Stomach (tissue), 4 donors: ENCODE measurements around the gene OR1C1.

ENCODE experiments used
- EP300 ChIP-seq: sonication (generic); formaldehyde crosslinking; IDR thresholded peaks from one replicate; pipeline ENCODE4 v1.6.1; 2017; ENCODE audit warnings: antibody characterized with exemption
- POLR2A ChIP-seq, 4 donors: fragments of 450-650 bp; IDR thresholded peaks; one replicate each; pipeline ENCODE4 v1.6.1; 2016; ENCODE audit warnings: antibody characterized with exemption in 4 of 4, control low read depth in 2 of 4, mild to moderate bottlenecking in 1 of 4, moderate library complexity in 1 of 4
- POLR2AphosphoS5 ChIP-seq, 3 donors: sonication (generic); formaldehyde crosslinking; IDR thresholded peaks; one replicate each; pipeline ENCODE4 v1.6.1; 2016; ENCODE audit warnings: antibody characterized with exemption in 3 of 3
- TF ChIP-seq, protein P1 (sequence below), 7 experiments: fragments of 450-650 bp in 4 of 7; fragments of 200-600 bp in 3 of 7; sonication (generic) in 3 of 7; IDR thresholded peaks; one replicate each; pipeline ENCODE4 v1.5.1; 2016 to 2019; ENCODE audit warnings: antibody characterized with exemption in 7 of 7, control low read depth in 2 of 7, mild to moderate bottlenecking in 1 of 7

DNA sequence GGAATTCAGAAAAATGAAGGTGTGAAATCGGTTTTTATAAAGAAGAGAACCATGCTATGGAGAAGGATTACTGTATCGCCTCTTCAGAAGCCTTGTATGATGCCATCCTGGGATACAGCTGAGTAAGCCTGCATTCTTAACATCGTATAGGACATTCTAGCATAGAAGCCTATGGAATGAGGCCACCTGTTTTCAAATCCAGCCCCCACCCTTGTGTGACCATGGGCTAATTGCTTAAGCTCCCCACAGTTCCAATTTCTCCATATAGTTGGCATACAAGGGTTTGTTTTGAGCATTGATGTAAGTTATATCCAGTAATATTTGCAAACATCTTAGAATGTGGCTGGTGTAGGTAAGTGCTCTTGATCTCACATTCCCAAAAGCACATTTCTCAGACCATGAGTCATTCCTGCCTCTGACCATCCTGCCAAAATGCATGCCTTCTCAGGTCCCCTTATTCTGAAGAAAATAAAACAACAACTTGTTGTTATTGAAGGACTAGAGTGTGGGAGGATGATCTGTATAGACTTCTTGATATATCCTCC, 13.9 kb downstream of the OR1C1 start:
- TF ChIP-seq, protein P1, sequence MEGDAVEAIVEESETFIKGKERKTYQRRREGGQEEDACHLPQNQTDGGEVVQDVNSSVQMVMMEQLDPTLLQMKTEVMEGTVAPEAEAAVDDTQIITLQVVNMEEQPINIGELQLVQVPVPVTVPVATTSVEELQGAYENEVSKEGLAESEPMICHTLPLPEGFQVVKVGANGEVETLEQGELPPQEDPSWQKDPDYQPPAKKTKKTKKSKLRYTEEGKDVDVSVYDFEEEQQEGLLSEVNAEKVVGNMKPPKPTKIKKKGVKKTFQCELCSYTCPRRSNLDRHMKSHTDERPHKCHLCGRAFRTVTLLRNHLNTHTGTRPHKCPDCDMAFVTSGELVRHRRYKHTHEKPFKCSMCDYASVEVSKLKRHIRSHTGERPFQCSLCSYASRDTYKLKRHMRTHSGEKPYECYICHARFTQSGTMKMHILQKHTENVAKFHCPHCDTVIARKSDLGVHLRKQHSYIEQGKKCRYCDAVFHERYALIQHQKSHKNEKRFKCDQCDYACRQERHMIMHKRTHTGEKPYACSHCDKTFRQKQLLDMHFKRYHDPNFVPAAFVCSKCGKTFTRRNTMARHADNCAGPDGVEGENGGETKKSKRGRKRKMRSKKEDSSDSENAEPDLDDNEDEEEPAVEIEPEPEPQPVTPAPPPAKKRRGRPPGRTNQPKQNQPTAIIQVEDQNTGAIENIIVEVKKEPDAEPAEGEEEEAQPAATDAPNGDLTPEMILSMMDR (IDR thresholded peaks at IDR 0.05) = no peak
- TF ChIP-seq EP300 (no peak), POLR2A (IDR thresholded peaks at IDR 0.05) (no peak), POLR2AphosphoS5 (IDR thresholded peaks at IDR 0.05) (no peak)
